GM12892 (cell line): Measurements from ENCODE around the gene OR6M1. TPM values are rescaled to one million over a fixed set of nuclear protein-coding genes. Genes with fewer than 3 reads are reported as not detected.

Experiments used
- DNase-seq: peaks from one replicate; pipeline ENCODE4 v3.0.0; 2011; ENCODE audit not compliant: insufficient read length
- FAIRE-seq: peaks from 2 replicates; lab custom pipeline; 2011; peaks lifted over from hg19 to GRCh38; lab: Jason Lieb, UNC
- POLR2A ChIP-seq: IDR thresholded peaks from 2 replicates; pipeline ENCODE4 v1.6.1; 2011; ENCODE audit warnings: low read depth, low read length, control low read depth
- POLR2AphosphoS5 ChIP-seq: IDR thresholded peaks from 2 replicates; pipeline ENCODE4 v1.6.1; 2011; ENCODE audit warnings: low read depth, low read length, control low read depth
- TAF1 ChIP-seq: IDR thresholded peaks from 2 replicates; pipeline ENCODE4 v1.6.1; 2011; ENCODE audit warnings: low read depth, mild to moderate bottlenecking, control low read depth, low read length, borderline replicate concordance
- polyA plus RNA-seq: library from polyadenylated mRNA; unstranded; fragments of >200 nt; gene quantifications from one replicate; pipeline ENCODE4 v1.2.1, GENCODE V29; 2012; ENCODE audit warnings: missing spikeins, inconsistent platforms; ENCODE audit not compliant: missing spikeins

Gene OR6M1
- not detected for polyA plus RNA-seq

- TF ChIP-seq POLR2A (no peak), POLR2AphosphoS5 (no peak), TAF1 (no peak)
- FAIRE-seq (no peak), DNase-seq (no peak)
These were observed at the start of gene OR6M1 for GRCh38 chr11:123806249-123806648. Gene OR6M1 (minus strand): TSS chr11:123806349. CDS start chr11:123806349, 0 bp downstream.

- DNase-seq, result no peak
- no peak for FAIRE-seq
- TF ChIP-seq POLR2AphosphoS5 (no peak), POLR2A (no peak), TAF1 (no peak)
These were observed 46.9 kb upstream of the OR6M1 start for GRCh38 chr11:123853038-123853437.

- DNase-seq (no peak), FAIRE-seq (no peak)
- TF ChIP-seq POLR2A, result no peak
These were observed 46.2 kb upstream of the OR6M1 start for GRCh38 chr11:123852321-123852720.

- FAIRE-seq (no peak), DNase-seq (no peak)
- TF ChIP-seq TAF1 (no peak), POLR2A (no peak), POLR2AphosphoS5 (no peak)
These were observed 45.0 kb upstream of the OR6M1 start for GRCh38 chr11:123851110-123851509.

GRCh38 chr11:123841174-123841573 lies 35.0 kb upstream of the OR6M1 start:
- FAIRE-seq (peak; percentile 78), DNase-seq (no peak)
- no peak for TF ChIP-seq POLR2A
- no peak for TF ChIP-seq POLR2AphosphoS5
- no peak for TF ChIP-seq TAF1

GRCh38 chr11:123839131-123839530 lies 33.0 kb upstream of the OR6M1 start:
- DNase-seq (no peak), FAIRE-seq (peak; percentile 30)
- TF ChIP-seq POLR2A (no peak), POLR2AphosphoS5 (no peak), TAF1 (no peak)

- no peak for FAIRE-seq
- no peak for DNase-seq
- TF ChIP-seq POLR2A, result no peak
- no peak for TF ChIP-seq POLR2AphosphoS5
- no peak for TF ChIP-seq TAF1
These were observed 32.5 kb upstream of the OR6M1 start for GRCh38 chr11:123838659-123839058.

- FAIRE-seq (no peak), DNase-seq (no peak)
- TF ChIP-seq TAF1, result no peak
- no peak for TF ChIP-seq POLR2AphosphoS5
- no peak for TF ChIP-seq POLR2A
These were observed 32.0 kb upstream of the OR6M1 start for GRCh38 chr11:123838199-123838598.

- FAIRE-seq, result no peak
- TF ChIP-seq TAF1 (no peak), POLR2A (no peak), POLR2AphosphoS5 (no peak)
- no peak for DNase-seq
These were observed 26.9 kb upstream of the OR6M1 start for GRCh38 chr11:123833095-123833494.

GRCh38 chr11:123829745-123830144 lies 23.6 kb upstream of the OR6M1 start:
- TF ChIP-seq POLR2AphosphoS5, result no peak
- no peak for TF ChIP-seq POLR2A
- TF ChIP-seq TAF1, result no peak
- no peak for DNase-seq
- FAIRE-seq, result no peak

- FAIRE-seq (no peak), DNase-seq (no peak)
- no peak for TF ChIP-seq POLR2A
- no peak for TF ChIP-seq POLR2AphosphoS5
These were observed 16.4 kb upstream of the OR6M1 start for GRCh38 chr11:123822599-123822998.

GRCh38 chr11:123822032-123822431 lies 15.9 kb upstream of the OR6M1 start:
- TF ChIP-seq TAF1 (no peak), POLR2A (no peak), POLR2AphosphoS5 (no peak)
- no peak for DNase-seq
- no peak for FAIRE-seq

GRCh38 chr11:123815122-123815521 lies 9.0 kb upstream of the OR6M1 start:
- TF ChIP-seq TAF1 (no peak), POLR2AphosphoS5 (no peak), POLR2A (no peak)
- DNase-seq, result no peak
- no peak for FAIRE-seq
